Ammon's horn (tissue), 1 donor: ENCODE data around the gene MAMDC4.
"Not testable (repeated sequence)": the region's sequence is repeated elsewhere in the genome, so short reads cannot be mapped to it uniquely, and the experiment has no call there.

Experiments used
- DNase-seq: peaks from one replicate; pipeline ENCODE4 v3.0.0-alpha.2; 2016; ENCODE audit warnings: low spot score

Gene MAMDC4

GRCh38 chr9:136839229-136840139, 12.7 kb upstream of the MAMDC4 start:
- DNase-seq, result no peak

- DNase-seq, result no peak
Measured at GRCh38 chr9:136840140-136840876, 11.8 kb upstream of the MAMDC4 start.

DNA sequence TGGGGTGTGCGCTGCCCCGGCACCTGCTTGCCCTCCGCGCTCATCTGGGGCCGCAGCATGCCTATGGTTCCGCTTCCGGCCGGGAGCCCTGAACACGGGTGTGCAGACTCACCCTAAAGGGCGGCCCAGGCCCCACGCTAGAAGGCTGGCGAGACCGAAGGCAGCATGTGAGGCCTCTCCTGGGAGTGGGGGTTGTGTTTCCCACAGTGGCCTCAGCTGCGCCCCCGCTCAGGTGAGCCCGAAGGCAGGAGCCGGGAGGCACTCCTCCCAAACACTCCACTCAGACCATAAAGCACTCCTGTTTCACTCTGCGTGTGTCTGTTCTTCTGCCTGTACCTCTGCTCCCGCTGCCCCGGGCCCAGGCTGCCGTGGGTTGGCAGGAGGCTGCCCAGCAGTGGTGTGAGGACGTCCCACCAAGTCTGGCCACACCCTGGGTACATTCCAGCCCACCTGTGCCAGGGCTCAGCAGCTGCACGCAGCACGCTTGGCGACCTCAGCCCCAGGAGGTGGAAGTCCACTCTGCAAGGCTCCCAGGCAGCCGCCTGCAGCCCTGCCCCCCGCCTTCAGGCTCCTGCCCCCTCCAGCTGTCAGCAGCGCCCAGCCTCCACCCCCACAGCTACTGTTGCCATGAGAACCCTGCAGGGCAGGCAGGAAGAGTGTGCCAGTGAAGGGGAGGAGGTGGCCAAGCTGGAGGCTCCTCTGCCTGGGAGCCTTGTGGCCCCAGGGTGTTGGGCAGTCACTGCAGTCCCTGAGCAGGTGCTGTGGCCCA, 11.1 kb upstream of the MAMDC4 start:
- DNase-seq, result peak; percentile 91

- DNase-seq, result not testable (repeated sequence)
Measured at GRCh38 chr9:136841646-136842379, 10.3 kb upstream of the MAMDC4 start.

GRCh38 chr9:136842380-136842948, 9.7 kb upstream of the MAMDC4 start, which contains the start of gene AJM1:
Gene AJM1 (plus strand): TSS chr9:136842478. CDS start chr9:136844415, 1,937 bp downstream.
- DNase-seq, result peak; percentile 90

GRCh38 chr9:136843159-136843800, 8.9 kb upstream of the MAMDC4 start:
- not testable (repeated sequence) for DNase-seq

- not testable (repeated sequence) for DNase-seq
Measured at GRCh38 chr9:136843801-136844740, 8.1 kb upstream of the MAMDC4 start.

DNA sequence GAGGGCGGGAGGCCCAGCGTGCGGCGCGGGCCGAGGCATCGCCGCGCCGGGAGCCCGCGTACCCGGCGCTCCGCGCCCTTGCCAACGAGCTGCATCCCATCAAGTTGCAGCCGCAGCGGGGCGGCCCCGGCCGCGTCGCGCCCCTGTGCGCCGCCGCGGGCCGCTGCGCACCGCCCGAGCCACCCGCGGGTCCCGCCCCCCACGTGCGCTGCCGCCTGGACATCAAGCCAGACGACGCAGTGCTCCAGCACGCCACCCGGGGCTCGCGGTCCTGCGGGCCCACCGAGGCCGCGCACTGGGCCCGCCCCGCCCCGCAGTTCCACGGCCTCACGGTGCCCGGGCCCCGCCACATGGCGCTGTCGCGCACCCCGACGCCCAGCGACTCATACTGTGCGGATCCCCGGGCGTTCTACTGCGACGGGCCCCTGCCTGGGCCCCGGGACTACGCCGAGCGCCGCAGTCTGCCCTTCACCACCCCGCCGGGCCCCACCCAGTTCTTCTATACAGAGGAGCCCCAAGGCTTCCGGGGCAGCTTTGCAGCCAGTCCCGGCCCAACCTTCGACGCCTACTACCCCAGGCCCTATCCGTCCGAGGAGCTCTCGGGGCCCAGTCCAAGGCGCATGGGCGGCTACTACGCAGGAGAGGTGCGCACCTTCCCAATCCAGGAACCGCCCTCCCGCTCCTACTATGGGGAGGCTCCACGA, 7.2 kb upstream of the MAMDC4 start:
- DNase-seq, result no peak

DNA sequence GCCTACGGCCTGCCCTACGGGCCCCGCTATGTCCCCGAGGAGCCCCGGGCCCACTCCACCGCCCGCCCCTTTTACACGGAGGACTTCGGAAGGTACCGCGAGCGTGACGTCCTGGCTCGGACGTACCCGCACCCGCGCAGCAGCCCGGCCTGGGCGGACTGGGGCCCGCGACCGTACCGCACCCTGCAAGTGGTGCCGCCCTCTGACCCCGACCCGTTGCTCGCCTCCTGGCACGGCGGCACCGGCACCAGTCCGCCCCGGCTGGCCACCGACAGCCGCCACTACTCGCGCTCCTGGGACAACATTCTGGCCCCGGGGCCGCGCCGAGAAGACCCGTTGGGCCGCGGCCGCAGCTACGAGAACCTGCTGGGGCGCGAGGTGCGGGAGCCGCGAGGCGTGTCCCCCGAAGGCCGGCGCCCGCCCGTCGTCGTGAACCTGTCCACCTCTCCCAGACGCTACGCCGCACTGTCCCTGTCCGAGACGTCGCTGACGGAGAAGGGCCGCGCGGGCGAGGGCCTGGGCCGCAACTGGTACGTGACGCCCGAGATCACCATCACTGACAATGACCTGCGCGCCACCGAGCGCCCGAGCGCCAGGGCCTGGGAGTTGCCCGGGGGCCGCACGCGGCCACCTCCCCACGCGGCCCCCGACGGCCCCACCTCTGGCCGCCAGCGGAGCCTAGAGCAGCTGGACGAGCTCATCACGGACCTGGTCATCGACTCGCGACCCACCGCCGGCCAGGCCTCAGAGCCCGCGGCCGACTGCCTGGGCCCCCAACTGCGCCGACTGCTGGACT, 6.5 kb upstream of the MAMDC4 start:
- no peak for DNase-seq

GRCh38 chr9:136846376-136847087, 5.6 kb upstream of the MAMDC4 start:
- no peak for DNase-seq

DNA sequence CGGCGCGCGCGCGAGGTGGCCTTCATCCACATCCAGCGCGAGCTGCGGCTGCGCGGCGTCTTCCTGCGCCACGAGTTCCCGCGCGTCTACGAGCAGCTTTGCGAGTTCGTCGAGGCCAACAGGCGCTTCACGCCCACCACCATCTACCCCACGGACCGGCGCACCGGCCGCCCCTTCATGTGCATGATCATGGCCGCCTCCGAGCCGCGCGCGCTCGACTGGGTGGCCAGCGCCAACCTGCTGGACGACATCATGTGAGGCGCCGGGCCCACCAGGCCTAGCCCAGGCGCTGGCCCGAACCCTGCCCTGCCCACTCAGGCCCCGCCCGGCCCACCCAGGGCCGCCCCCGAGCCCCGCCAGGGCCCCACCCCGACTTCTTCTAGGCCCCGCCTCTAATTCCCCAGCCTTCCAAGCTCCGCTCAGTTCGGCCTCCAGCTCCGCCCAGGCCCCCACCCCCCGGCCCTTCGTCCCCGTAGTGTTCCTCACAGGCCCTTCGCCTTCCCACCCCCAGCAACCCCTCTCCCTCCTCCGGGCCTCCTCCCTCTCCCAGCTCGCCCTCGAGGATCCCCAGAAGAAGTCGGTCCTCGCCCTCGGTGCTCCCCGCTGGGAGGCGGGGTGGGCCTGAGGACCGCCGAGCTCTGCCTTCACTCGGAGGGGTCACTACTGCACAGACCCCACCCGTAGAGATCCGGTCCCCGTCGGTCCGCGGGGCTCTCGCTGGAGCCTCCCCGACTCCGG, 4.9 kb upstream of the MAMDC4 start:
- no peak for DNase-seq

GRCh38 chr9:136847826-136848392, 4.2 kb upstream of the MAMDC4 start:
- DNase-seq, result no peak

- DNase-seq, result no peak
Measured at GRCh38 chr9:136848393-136849037, 3.6 kb upstream of the MAMDC4 start.

- peak; percentile 99 for DNase-seq
Measured at GRCh38 chr9:136849038-136849959, 2.8 kb upstream of the MAMDC4 start, which contains the start of gene PHPT1. Gene PHPT1 (plus strand): TSS chr9:136849409. CDS start chr9:136849431, 22 bp downstream.
